Measurements from ENCODE around the gene UPP2.

The UPP2 gene

DNA sequence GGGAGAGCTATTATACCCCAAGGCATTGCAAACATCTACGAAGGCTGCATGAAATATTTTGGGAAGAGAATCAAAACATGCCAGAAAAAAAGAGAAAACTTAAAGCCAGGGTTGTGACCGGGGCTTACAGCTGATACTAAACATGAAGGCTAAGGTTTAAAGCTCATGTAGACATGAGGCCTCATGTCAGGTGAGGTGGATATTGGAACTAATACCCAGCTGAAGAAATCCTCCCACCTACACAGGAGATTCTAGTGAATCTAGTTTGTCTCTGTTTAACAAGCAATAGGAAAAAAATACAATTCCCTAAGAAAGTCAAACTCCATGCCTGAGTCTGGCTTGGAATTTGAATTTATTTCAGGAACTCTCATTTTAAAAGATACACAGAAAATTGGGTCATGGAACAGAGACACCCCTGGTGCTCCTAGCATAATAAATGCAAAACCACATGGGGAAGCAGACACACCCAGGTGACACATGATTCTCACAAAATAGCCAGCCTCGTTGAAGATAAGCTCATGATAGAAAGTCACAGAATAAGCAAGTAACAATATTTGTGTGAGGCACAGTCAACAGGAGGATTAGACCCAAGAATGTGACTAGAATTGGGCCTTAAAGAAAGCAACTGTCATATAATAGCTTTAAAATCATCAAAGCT lies 42.2 kb downstream of the UPP2 start:
- no peak for DNase-seq

DNA sequence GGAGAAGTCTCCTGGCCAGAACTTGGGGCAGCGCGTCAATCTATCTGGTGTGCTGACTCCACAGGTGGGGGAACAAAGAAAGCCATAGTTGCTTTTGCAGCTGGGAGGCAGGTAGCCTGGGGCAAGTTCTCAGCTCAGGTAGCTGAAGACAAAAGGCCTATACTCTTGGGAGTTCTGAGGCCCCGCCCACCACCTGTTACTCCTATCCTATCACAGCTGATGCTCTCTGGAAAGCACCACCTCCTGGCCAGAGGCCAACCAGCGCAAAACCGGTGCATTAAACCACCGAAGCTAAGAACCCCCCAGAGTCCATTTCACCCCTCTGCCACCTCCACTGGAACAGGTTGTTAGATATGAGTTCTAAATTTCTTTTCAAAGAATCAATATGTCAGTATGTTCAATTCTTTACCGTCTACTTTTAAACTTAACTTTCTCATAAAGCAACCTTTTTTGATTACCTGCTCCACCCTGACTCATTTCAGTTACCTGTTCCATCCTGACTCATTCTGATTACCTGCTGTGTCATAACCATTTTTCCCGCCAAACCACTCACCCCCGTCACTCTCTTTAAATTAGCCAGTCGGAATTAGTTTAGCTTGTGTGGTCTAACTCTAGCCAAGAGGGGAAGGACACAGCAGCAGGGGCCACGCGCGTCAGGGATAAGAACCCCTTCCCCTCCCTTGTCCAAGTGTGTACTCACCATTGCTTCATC lies 43.4 kb downstream of the UPP2 start:
- no peak for DNase-seq

DNA sequence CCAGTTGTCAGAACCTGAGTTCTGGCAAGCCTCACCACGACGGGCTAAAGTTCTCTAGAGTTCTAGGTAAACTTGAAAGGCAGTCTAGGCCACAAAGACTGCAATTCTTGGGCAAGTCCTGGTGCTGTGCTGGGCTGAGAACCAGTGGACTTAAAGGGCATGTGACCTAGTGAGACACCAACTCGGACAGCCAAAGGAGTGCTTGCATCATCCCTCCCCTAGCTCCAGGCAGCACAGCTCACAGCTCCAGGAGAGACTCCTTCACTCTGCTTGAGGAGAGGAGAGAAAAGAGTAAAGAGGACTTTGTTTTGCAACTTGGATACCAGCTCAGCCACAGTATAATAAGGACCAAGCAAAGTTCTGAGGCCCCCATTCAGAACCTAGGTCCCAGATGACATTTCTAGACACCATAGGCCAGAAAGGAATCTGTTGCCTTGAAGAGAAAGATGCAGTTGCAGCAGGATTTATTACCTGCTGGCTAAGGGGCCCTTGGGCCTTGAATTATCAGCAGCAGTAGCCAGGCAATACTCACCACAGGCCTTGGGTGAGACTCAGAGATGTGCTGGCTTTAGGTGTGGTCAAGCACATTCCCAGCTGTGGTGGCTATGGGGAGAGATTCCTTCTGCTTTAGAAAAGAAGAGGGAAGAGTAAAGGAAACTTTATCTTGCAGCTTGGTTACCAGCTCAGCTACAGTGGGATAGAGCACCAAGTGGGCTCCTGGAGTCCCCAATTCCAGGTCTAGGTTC lies 51.8 kb downstream of the UPP2 start:
- DNase-seq: no peak

DNA sequence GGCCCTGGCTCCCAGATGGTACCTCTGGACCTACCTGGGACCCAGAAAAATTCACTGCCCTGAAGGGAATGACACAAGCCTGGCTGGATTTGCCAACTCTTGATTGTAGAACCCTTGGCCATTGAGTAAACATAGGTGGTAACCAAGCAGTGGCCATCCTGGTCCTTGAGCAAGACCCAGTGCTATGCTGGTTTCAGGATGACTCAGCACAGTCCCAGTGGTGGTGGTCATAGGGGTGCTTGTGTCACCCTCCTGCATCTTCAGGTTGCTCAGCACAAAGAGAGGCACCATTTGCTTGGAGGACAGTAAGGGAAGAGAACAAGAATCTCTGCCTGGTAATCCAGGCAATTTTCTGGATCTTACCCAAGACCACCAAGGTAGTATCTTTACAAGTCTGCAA lies 52.9 kb downstream of the UPP2 start:
- no peak for DNase-seq

DNA sequence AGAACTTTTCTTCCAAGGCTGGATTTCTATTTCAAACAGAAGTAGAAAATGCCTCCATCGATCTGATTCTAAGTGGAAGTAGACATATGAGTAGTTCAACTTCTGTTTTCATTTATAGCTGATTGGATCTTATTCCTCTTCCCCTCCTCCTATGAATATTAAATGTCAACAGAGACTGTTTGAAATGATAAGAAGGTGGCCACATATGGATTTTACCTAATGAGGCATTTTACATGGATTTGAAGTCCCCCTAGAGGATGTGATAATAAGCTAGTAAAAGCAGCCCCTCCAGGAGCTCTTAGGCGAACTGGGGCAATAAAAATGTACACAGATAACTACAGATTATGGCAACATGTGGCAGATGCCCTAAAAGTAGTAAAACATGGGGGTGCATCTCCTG lies 71.0 kb downstream of the UPP2 start:
- DNase-seq: no peak

DNA sequence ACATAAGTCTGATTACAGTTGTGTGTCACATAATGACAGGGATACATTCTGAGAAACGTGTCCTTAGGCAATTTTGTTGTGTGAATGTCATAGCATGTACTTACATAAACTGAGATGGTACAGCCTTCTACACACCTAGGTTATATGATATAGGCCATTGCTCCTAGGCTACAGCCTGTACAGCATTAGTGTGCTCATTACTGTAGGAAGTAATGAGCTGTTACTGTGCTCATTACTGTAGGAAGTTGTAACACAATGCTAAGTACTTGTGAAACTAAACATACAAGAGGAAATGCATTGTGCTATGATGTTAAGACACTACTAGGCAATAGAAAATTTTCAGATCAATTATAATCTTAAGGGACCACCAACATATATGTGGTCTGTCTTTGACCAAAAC lies 72.8 kb downstream of the UPP2 start:
- DNase-seq: no peak

DNA sequence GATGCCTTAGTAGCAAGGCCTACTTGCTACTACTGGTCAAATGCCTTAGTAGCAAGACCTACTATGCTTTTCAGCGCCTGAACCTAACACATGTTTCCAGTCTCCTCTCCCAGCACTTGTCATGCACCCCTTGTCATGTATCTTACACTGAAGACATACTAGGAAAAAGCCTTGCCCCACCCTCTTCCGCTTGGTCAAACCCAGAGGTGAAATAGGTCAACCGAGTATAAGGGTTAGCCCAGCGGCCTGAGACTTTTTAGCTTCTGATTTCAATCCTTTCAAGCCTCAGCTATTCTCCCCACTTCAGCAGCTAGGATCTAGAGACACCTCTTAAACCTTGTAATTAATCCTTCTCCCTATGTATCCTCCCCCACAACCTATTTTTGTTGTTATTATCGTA lies 73.3 kb downstream of the UPP2 start:
- DNase-seq: no peak

DNA sequence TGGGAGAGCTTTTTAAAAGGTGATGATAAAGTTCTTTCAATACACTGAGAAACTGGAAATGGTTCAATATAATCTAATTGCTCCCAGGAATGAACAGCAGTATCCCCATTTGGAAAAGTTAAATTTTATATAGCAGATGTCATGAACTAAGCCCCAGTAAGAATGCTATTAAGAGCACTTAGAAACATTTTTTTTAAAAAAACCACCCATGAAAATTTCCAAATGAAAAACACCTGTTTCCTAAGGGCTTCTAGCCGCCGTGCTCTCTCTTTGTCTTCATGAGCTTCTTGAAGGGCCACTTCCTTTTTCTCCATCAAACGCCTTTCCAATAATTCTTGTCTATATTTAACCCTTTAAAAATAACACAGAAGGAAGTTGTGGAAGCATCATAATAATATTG lies 77.0 kb downstream of the UPP2 start:
- DNase-seq: no peak

DNA sequence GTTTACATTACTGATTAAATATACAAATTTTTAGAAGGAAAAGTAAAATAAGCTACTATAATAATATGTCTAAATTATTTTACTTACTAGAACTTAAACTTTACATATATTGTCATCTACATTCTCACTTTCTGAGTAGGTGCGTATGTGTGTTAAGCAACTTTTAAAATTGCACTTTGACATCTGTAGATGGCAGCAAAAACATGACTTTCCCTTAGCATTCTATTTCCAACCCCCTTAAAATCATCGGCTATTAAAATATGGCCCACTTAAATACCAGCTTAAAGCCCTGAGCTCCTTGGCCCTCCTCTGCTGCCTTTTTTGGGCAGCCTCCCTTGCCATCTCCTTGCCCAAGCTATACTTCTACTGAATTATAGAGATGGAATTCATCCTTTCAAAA lies 78.0 kb downstream of the UPP2 start:
- DNase-seq: no peak

DNA sequence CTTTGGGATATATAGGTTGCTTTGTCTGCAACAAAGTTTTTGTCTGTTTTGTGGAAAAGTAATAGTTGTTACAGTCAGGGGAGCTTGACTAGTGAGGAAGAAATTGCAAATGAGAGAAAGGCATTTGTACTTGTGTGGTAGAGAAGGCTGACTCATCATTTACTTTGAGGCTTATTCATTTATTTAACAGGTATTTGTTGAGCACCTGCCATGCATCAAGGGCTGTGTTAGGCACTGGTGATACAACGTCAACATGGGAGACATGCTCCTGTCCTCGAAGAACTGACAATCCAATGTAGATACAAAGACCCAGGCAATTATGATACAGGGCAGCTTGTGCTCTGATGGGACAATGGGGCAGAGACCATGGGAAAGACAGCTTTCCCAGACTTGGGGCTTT lies 79.5 kb downstream of the UPP2 start:
- no peak for DNase-seq

DNA sequence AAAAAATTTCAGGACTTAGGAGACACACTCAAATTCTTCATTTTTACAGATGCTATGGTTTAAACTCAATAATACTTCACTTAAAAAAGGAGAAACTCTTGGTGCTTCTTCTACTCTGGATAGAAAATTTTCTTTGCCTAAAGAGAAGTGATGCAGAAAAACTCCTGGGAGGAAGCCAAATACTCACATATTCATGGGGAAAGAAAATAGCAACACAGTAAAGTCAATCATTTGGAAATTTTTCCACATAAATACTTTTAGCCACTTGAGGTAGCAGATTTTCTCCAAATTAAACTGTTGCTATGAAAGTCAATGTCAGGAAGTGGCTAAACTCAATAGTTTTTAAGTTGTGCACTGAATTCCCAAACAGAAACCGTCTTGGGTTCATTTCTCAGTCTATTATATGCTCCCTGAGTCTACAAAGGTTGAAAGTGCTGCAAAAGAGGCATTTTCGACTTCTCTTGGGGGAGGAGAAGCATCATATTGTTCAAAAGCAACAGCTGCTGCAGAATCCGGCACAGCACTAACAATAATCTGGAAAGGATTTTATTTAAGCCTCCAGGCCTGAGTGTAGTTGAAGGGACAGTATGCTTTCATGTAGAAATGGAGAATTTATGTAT lies 81.1 kb downstream of the UPP2 start:
- DNase-seq: no peak

DNA sequence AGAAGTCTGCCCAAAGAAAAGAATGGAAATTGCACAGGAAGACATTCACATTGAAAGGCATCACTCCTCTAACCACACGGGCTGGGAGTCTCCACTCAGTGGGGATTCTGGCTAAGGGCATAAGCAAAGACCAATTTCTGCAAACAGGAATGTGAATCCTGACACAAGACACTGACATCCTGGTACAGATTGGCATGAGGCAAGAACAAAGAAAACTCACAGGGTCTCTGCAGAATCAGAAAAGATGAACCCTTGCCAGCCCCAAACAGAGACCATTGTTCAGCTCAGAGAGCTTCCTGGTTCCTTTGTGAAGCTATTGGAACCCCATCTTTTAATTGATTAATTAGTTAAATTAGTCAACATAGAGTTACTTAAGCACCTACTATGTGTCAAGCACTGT lies 82.3 kb downstream of the UPP2 start:
- no peak for DNase-seq

DNA sequence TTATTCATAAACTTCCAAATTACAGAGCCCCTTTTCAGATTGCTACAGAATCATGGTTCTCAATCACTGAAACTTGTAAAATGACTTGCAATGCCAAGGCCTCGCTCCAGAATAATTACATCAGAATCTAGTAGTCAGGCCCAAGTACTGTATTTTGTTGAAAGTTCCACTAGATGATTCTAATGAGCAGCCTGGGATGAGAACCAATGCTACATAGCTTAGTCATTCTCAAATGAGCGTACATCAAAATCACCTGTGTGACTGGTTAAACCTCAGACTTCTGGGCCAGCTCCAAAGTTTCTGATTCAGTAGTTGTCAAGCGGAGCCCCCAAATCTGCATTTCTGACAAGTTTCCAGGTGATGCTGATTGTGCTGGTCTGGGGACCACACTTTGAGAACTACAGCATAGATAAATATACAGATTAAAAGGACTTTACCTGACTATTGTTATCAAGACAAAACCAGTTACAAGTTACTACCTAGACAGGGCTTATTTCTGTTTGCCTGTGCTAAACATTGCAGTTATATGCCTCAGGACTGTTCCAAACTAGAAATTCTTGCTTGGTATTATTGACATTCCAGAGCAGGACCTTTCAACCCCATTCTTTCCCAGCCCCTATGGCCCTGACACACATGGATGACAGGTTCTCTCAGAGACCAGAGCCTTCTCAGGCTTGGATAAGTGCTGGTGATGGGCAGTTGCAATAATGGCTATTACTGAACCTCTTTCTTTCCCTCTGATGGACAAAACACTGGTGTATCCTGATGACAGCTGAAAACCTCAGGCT lies 83.1 kb downstream of the UPP2 start:
- no peak for DNase-seq
